ENCODE data around the gene MMP8.

MMP8 gene

GRCh38 chr11:102719620-102720277 is 5.0 kb downstream of the MMP8 start:
- no peak for DNase-seq

- no peak for DNase-seq
Measured at GRCh38 chr11:102717280-102717679, 7.5 kb downstream of the MMP8 start.

- DNase-seq: no peak
Measured at GRCh38 chr11:102716527-102716926, 8.2 kb downstream of the MMP8 start.

GRCh38 chr11:102712137-102712536 is 12.6 kb downstream of the MMP8 start:
- DNase-seq: no peak

GRCh38 chr11:102709201-102709945 is 15.4 kb downstream of the MMP8 start:
- no peak for DNase-seq

GRCh38 chr11:102708654-102709053 is 16.1 kb downstream of the MMP8 start:
- DNase-seq: no peak

- DNase-seq: no peak
Measured at GRCh38 chr11:102705626-102706025, 19.1 kb downstream of the MMP8 start, which contains the start of gene MMP27. Gene MMP27 (minus strand): TSS chr11:102705769. CDS start chr11:102705714, 55 bp downstream.

GRCh38 chr11:102704841-102705240 is 19.9 kb downstream of the MMP8 start:
- no peak for DNase-seq

- DNase-seq: no peak
Measured at GRCh38 chr11:102703826-102704493, 20.8 kb downstream of the MMP8 start.

GRCh38 chr11:102695201-102695600 is 29.6 kb downstream of the MMP8 start:
- no peak for DNase-seq

GRCh38 chr11:102685754-102686153 is 39.0 kb downstream of the MMP8 start:
- no peak for DNase-seq

- DNase-seq: no peak
Measured at GRCh38 chr11:102685338-102685737, 39.4 kb downstream of the MMP8 start.

- DNase-seq: no peak
Measured at GRCh38 chr11:102683277-102683676, 41.5 kb downstream of the MMP8 start.

- DNase-seq: no peak
Measured at GRCh38 chr11:102680945-102681344, 43.8 kb downstream of the MMP8 start.

- no peak for DNase-seq
Measured at GRCh38 chr11:102678022-102678421, 46.7 kb downstream of the MMP8 start.

GRCh38 chr11:102676084-102676483 is 48.7 kb downstream of the MMP8 start:
- no peak for DNase-seq

- no peak for DNase-seq
Measured at GRCh38 chr11:102669664-102670063, 55.1 kb downstream of the MMP8 start.

GRCh38 chr11:102666331-102666957 is 58.3 kb downstream of the MMP8 start:
- peak; percentile 27 for DNase-seq

- DNase-seq: peak; percentile 32
Measured at GRCh38 chr11:102664001-102664752, 60.6 kb downstream of the MMP8 start.

- DNase-seq: no peak
Measured at GRCh38 chr11:102662607-102663006, 62.1 kb downstream of the MMP8 start.

All from activated CD4-positive, alpha-beta T cell treated with anti-CD3 and anti-CD28 coated beads for 48 hours (primary cell).